T-helper 1 cell treated with Interleukin-12 subunit alpha and Interleukin-12 subunit beta and Interleukin-4 antibody, amounts not matched to agents 30 ng/mL and 1 ng/mL, for 36 hours (primary cell): Measurements from ENCODE around the gene DGKB. TPM values are rescaled to one million over a fixed set of nuclear protein-coding genes. Genes with fewer than 3 reads are reported as not detected.

ENCODE experiments used
- intact Hi-C: fragments of 100-400 bp; cut with micrococcal nuclease; formaldehyde crosslinking; loops from one replicate; pipeline ENCODE4 v1.15.1; 2024
- total RNA-seq: library from RNA; stranded (reverse); gene quantifications from 2 replicates; pipeline ENCODE4 v1.2.3, GENCODE V29; 2022

Gene DGKB
- total RNA-seq, 1 donor from 2014 or later, result not detected

DNA sequence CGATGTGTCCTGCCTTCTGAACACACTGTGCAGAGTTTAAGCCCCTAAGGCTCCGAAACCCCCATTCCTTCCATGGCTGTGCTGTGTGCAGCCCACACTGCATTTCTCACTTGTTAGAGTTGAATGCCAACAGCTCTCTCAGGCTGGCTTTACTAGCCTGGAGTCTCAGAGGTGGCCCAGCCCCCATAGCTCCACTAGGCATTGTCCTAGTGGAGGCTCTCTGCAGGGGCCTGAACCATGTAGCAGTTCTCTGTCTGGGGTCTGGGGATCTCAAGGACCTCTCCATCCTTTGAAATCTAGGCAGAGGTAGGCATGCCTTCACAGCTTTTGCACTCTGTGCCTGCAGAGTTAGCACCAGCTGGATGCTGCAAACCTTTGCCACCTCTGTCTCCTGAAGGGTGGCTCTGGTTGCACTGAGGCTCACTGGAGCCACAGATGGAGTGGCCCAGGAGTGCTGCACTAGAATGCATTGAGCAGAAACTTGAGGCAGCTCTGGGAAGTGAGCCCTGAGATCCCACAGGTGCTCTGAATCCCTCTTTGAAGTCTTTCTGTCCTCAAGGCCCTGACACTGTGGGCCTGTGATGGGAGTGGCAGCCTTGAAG lies 301.7 kb downstream of the DGKB start:
- intact Hi-C loops, result no loop called here

- intact Hi-C loops, result no loop called here
These were observed 303.6 kb downstream of the DGKB start for GRCh38 chr7:14598978-14599377.

- intact Hi-C loops, result no loop called here
These were observed 306.1 kb downstream of the DGKB start for GRCh38 chr7:14596421-14596820.

DNA sequence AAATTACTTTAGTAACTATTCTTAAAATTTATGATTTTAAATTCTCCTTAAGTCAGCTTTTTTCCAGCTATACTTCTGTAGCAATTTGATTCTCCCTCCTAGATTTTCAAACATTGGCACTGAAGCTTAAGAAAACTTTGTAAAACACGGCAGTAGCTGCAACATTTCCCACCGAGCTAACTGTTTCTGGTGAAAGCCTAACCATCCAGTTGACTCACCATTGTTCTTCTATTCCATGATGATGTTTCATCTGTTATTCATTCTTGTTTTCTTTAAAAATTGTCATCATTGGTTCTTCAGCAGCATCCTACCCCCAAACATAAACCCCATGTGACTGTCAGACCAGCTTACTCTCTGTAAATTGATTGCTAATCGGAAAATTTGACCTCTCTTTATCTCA lies 312.3 kb downstream of the DGKB start:
- intact Hi-C loops, result no loop called here

- intact Hi-C loops, result no loop called here
These were observed 317.3 kb downstream of the DGKB start for GRCh38 chr7:14585232-14585631.

GRCh38 chr7:14583518-14583917 lies 319.0 kb downstream of the DGKB start:
- intact Hi-C loops, result no loop called here

DNA sequence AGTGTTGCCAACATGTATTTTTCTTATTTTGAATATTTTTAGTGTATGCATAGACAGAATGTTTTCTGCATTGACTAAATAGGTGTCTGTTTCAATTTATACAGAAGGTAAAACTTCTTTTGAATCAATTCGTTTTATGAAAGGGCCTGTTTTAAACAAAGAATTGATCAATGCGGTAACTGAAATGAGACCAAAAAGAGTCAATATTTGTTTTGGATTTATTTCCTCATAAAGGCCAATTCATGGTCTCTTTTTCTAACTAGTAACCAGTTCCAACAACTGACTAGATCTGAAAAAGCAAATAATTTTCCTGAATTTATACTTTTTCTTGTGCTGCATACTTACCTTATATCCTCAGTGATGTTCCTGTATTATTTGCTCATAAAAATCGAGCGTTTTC lies 320.5 kb downstream of the DGKB start:
- intact Hi-C loops, result no loop called here

DNA sequence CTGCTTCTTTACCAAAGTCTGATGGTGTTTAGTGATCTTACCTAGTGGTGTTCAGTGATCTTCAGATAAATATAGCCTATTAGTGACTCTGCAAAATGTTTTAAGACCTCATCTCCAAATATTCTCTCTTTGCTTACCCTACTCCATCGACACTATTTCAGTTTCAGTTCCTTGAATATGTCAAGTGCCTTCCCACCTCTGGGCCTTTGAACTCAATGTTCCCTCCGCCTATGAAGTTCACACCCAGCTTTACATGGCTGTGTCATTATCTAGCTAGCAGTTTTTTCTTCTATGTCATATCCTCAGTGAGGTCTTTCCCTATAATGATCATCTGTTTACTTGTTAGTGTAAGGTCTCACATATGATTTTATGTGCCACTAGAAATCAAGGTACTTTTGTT lies 322.6 kb downstream of the DGKB start:
- intact Hi-C loops, result no loop called here

- intact Hi-C loops, result no loop called here
These were observed 326.0 kb downstream of the DGKB start for GRCh38 chr7:14576578-14576977.

DNA sequence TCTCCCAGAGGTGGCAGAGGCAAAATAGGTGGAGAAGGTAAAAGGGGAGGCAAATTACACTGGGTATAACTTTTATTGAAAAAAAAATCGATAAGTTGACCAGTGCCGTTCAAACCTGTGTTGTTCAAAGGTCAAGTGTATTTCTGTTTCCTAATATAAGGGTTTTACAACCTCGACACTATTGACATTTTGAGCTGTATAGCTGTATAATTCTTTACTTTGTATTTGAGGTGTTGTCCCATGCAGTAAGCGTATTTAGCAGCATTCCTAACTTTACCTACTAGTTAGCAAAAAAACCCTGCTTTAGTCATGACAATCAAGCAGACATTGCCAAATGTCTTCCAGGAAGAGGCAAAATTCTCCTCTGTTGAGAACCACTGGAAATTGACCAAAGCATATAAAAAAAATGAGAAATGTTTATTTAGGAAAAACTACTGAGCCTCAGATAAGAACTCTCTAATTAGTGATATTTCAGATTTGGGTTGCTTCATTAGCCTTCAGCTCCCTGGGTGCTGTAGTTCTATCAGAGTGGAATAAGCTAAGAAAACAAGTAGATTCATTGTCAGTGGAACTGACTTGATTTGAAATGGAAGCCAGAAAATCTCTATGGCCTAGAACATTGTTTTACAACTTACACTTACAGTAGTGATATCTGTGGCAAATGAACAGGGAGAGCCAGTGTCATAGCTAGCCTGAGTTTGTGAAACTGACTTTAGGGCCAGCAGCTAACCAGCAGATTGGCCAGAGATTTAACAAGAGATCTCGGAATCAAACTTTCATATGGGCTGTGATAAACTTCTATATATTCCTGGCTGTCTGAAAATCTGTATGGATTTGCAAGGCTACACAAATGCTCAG lies 331.6 kb downstream of the DGKB start:
- intact Hi-C loops, result no loop called here

DNA sequence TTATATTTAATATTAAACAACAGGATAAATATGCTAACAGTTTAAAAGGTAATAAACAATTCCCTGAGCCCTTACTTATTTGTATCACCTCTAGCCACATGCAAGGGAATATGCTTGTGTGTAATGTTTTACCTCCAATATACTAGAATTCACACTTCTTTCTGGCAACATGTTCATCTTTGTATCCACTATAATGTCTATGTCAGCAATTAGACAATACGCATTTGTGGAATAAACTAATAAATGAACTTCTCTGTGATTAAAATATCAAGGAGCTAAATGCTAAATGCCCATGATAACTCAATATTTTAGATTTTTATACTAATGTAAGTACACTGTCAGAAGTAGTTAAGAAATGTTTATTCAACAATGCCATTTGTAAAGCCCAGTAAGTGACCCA lies 350.5 kb downstream of the DGKB start:
- intact Hi-C loops, result no loop called here

DNA sequence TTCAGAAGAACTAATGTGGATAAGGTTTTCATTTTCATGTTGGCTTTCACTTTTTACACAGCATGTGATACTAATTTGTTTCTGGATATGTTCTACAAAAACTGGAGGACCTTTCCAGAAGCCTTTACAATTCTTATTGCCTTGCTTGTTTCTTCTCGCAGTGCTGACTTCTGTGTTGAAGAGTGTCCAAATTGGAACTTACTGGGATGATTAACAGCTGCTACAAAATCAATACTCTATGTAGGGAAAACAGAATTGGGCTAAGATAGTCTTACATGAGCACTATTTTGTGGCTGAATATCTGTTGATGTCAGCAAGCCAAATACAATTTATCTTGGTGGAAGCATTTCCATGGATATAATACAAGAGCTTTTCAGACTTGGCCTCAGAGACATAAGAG lies 351.2 kb downstream of the DGKB start:
- intact Hi-C loops, result no loop called here

GRCh38 chr7:14542624-14543023 lies 359.9 kb downstream of the DGKB start:
- intact Hi-C loops, result no loop called here

GRCh38 chr7:14521183-14521582 lies 381.4 kb downstream of the DGKB start:
- intact Hi-C loops, result no loop called here

DNA sequence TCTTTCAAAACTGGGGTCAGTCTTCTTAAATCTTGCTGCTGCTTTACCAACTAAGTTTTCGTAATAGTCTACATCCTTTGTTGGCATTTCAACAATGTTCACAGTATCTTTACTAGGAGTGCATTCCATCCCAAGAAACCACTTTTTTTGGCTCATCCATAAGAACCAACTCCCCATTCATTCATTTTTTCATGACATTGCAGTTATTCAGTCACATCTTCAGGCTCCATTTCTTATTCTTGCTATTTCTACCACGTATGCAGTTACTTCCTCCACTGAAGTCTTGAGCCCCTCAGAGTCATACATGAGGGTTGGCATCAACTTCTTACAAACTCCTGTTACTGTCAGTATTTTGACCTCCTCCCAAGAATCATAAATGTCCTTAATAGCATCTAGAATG lies 392.3 kb downstream of the DGKB start:
- intact Hi-C loops, result no loop called here

DNA sequence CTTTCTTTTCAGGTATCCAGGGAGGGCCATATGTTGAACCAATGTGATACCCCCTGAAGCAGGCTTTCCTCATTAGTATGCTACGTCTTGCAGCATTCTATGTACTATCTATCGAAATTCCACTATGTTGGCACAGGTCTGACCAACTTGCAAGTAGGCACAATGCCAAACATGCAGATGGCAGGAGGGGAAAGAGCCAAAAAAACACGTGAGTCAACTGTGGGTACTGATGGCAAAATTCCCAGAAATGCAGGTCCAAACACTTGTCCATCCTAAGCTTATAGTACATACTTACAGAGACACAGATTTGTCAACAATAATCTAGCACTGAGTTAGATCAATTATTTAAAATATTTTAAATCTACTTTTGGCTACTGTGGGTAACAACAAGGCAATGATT lies 394.9 kb downstream of the DGKB start:
- intact Hi-C loops, result no loop called here

DNA sequence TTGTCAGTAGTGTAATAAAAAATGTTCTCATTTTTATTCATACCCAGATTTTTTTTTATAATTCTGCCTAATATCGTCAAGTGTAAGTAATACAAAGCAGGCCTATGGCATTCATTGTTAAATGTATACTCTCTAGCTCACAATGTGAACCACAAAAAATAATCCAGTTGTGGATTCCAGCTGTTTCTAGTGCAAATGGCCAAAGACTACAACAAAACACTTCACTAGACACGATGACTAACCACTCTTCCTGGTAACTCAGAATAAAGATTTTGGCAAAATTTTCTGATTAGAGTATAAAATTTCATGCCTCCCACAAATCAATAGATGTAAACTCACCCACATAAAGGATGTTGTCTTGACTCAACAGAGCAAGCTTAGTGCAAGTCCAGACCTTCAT lies 396.6 kb downstream of the DGKB start:
- intact Hi-C loops, result no loop called here

- intact Hi-C loops, result no loop called here
These were observed 398.4 kb downstream of the DGKB start for GRCh38 chr7:14504134-14504533.

- intact Hi-C loops, result no loop called here
These were observed 398.9 kb downstream of the DGKB start for GRCh38 chr7:14503623-14504022.

GRCh38 chr7:14501436-14501835 lies 401.1 kb downstream of the DGKB start:
- intact Hi-C loops, result no loop called here

DNA sequence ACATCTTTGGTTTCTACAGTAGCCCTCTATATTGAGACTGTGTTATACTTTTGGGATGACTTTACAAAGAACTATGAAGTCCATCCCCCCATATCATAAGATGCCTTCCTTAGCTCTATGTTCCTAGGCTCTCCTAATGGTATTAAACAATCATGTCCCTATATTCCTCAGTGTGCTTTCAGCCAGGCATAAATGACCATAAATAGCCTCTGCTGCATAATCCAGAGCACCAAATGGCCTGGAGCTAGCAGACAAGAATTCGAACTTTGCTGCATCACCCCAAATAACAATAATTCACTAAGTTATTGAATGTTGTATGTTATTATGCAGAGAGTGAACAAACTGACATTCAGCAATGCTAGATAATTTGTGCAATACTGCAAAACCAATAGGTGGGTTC lies 405.2 kb downstream of the DGKB start:
- intact Hi-C loops, result no loop called here

DNA sequence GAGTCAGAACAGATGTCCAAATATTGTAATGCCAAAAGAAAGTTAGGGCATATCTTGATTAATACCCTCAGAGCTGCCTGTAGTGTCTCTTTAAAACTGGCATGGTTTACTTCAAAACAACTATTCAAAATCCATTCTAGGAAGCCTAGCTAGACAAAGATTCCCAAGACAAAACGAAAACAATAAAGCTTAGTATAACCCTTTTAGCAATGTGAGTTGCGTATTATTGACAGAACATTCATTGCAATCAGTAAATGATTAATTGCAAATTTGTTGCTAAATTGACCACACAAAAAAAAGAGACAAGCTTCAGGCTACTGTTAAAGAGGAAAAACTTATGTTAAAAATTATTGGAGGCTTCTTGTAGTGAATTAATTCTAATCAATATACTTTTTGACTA lies 406.9 kb downstream of the DGKB start:
- intact Hi-C loops, result no loop called here
